ENCODE data around the gene PCDHGA9.
"Not testable (repeated sequence)": the region's sequence is repeated elsewhere in the genome, so short reads cannot be mapped to it uniquely, and the experiment has no call there.

The PCDHGA9 gene

DNA sequence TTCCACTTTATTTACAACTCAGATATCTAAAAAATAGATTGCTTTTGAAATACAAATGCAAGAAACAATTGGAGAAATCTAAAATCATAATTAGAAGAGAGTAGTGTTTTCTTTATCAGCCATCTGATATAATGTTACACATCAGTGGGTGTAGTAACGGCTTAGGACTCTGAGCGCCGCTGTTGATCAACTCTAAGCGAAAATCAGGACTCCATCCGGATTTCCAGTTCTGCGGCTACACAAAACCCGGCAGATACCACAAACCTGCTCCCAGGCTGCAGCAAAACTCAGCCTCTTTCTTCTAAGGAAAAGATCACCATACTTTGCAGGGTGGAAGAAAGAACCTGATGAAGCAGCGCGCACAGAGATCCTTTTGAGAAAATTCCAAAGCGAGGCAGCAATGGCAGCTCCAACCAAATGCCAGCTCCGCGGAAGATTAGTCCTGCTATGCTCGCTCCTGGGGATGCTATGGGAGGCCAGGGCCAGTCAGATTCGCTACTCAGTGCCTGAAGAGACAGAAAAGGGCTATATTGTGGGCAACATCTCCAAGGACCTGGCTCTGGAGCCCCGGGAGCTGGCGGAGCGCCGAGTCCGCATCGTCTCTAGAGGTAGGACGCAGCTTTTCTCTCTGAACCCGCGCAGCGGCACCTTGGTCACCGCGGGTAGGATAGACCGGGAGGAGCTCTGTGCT is at the start of gene PCDHGA9:
TSS of gene PCDHGA9 (plus strand) at position 226 of the 691 bp plus-strand sequence. CDS start at position 401, 175 bp downstream.
- no peak for FAIRE-seq

DNA sequence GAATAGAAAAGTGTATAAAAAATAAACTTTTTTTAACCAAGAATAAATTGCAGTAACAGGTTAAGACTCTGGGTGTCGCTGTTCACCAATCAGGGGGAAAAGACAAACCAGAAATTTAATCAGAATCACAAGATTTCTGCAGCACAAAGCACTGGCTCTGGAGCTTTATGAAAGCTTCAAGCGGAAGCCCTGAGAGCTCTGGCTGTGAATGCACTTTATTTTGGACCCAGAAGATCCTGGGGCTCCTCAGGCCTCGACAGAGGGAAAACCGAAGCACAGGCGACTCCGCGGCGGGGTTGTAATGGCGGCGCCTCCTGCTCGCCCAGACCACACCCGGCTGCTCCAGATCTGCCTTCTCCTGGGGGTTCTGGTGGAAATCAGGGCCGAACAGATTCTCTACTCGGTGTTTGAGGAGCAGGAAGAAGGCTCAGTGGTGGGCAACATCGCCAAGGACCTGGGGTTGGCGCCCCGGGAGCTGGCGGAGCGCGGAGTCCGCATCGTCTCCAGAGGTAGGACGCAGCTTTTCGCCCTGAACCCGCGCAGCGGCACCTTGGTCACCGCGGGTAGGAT is 47.6 kb upstream of the PCDHGA9 start, which contains the start of gene PCDHGA4:
TSS of gene PCDHGA4 (plus strand) at position 122 of the 570 bp plus-strand sequence. CDS start at position 209, 87 bp downstream.
- FAIRE-seq: no peak

GRCh38 chr5:141355641-141356040 is 46.9 kb upstream of the PCDHGA9 start:
- no peak for FAIRE-seq

DNA sequence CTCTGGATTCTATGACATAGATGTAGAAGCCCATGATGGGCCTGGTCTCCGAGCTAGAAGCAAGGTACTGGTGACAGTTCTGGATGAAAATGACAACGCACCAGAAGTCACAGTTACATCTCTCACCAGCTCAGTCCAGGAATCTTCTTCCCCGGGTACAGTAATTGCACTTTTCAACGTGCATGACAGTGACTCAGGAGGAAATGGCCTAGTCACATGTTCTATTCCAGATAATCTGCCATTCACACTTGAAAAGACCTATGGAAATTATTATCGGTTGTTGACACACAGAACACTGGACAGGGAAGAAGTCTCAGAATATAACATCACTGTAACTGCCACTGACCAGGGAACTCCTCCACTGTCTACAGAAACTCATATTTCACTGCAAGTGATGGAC is 46.4 kb upstream of the PCDHGA9 start:
- no peak for FAIRE-seq

DNA sequence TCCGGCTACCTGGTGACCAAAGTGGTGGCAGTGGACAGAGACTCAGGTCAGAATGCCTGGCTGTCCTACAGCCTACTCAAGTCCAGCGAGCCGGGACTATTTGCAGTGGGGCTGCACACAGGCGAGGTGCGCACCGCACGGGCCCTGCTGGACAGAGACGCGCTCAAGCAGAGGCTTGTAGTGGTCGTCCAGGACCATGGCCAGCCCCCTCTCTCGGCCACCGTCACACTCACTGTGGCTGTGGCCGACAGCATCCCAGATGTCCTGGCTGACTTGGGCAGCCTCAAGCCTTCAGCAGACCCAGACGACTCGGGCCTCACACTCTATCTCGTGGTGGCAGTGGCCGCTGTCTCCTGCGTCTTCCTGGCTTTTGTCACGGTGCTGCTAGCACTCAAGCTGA is 45.6 kb upstream of the PCDHGA9 start:
- no peak for FAIRE-seq

- FAIRE-seq: no peak
These were observed 42.7 kb upstream of the PCDHGA9 start, which contains the start of gene PCDHGB2 for GRCh38 chr5:141359790-141360426. TSS of gene PCDHGB2 (plus strand) at chr5:141359994. CDS start at chr5:141360136, 142 bp downstream.

DNA sequence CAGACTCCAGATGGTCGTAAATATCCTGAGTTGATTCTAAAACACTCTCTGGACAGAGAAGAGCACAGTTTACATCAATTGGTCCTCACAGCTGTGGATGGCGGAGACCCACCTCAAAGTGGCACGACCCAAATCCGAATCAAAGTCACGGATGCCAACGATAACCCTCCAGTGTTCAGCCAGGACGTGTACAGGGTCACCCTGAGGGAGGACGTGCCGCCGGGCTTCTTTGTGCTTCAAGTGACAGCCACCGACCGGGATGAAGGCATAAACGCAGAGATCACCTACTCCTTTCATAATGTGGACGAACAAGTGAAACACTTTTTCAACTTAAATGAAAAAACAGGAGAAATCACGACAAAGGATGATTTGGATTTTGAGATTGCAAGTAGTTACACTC is 41.9 kb upstream of the PCDHGA9 start:
- FAIRE-seq: no peak

DNA sequence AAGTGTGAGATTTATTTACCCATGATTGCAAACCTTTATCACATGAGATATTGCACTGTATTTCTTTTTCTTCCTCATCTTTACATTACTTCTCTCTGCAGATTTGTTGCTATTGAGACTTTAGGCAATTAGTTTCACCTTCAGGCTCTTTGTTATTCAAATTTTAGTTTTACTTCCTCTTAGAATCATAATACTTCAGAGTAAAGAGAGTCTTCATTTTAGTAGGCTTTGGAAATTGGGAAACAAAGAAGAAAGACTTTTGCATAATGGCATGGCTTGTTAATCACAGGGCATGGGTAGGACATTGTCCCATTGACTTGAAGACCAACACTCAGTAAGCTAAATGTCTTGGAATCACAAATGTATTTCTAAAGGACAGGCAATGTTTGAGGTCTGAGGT is 39.9 kb upstream of the PCDHGA9 start:
- no peak for FAIRE-seq

DNA sequence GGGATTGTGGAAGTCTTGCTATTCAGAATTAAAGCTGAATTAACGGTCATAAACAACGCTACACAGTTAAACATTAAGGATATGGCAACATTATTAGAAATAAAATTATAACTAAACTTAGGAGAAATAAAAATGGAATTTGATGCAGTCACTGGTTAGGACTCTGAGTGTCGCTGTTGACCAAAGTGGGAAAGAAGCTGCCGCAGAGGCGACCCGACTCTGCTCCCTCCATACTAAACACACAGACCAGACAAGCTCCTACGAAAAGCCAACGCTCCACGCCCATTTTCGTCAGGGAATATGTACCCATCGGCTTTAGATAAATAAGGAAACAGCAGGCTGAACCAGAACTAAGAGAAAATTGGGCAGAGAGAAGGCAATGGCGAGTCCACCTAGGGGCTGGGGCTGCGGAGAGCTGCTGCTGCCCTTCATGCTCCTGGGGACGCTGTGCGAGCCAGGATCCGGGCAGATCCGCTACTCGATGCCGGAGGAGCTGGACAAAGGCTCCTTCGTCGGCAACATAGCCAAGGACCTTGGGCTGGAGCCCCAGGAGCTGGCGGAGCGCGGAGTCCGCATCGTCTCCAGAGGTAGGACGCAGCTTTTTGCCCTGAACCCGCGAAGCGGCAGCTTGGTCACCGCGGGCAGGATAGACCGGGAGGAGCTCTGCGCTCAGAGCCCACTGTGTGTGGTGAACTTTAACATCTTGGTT is 38.5 kb upstream of the PCDHGA9 start, which contains the start of gene PCDHGA5:
TSS of gene PCDHGA5 (plus strand) at position 211 of the 709 bp plus-strand sequence. CDS start at position 380, 169 bp downstream.
- no peak for FAIRE-seq

- no peak for FAIRE-seq
These were observed 36.3 kb upstream of the PCDHGA9 start for GRCh38 chr5:141366016-141366896.

- FAIRE-seq: no peak
These were observed 32.4 kb upstream of the PCDHGA9 start, which contains the start of gene PCDHGB3 for GRCh38 chr5:141369994-141370848. TSS of gene PCDHGB3 (plus strand) at chr5:141370242. CDS start at chr5:141370395, 153 bp downstream.

GRCh38 chr5:141371572-141372475 is 30.8 kb upstream of the PCDHGA9 start:
- no peak for FAIRE-seq

DNA sequence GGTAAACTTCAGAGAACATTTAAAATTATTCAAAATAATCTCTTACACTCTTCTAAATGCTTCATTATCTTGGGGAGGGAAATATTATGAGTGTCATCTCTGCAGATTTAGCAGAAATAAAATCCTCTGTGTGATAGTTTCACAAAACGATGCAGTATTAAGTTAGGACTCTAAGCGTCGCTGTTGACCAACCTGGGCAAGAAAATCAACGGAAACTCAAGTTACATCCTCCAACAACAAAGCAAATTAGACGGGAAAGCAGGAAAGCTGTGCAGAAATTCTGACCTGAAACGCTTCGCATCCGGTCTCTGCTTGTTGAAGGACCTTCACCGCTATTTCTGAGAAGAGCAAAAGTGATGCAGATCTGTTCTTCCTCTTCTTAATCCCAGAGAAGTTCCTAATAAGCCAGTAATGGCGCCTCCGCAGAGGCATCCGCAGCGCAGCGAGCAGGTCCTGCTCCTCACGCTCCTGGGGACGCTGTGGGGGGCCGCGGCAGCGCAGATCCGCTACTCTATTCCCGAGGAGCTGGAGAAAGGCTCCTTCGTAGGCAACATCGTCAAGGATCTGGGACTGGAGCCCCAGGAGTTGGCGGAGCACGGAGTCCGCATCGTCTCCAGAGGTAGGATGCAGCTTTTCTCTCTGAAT is 28.8 kb upstream of the PCDHGA9 start, which contains the start of gene PCDHGA6:
TSS of gene PCDHGA6 (plus strand) at position 219 of the 645 bp plus-strand sequence. CDS start at position 412, 193 bp downstream.
- no peak for FAIRE-seq

- FAIRE-seq: no peak
These were observed 28.0 kb upstream of the PCDHGA9 start for GRCh38 chr5:141374627-141375026.

- FAIRE-seq: not testable (repeated sequence)
These were observed 27.0 kb upstream of the PCDHGA9 start for GRCh38 chr5:141375444-141376155.

GRCh38 chr5:141382469-141383294 is 19.9 kb upstream of the PCDHGA9 start, which contains the start of gene PCDHGA7:
TSS of gene PCDHGA7 (plus strand) at chr5:141382742. CDS start at chr5:141382900, 158 bp downstream.
- no peak for FAIRE-seq

DNA sequence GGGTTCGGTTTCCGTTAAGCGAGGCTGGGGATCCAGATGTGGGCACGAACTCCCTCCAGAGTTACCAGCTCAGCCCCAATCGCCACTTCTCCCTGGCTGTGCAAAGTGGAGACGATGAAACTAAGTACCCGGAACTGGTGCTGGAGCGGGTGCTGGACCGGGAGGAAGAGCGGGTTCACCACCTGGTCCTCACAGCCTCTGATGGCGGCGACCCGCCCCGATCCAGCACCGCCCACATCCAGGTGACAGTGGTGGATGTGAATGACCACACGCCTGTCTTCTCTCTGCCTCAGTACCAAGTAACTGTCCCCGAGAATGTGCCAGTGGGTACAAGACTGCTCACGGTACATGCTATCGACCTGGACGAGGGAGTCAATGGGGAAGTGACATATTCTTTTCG is 19.2 kb upstream of the PCDHGA9 start:
- no peak for FAIRE-seq

All from endometrium (tissue), 2 donors.